ENCODE measurements around the gene GNAI2.
"Not testable (repeated sequence)": the region's sequence is repeated elsewhere in the genome, so short reads cannot be mapped to it uniquely, and the experiment has no call there.

The GNAI2 gene

GRCh38 chr3:50243543-50243895 is 7.5 kb downstream of the GNAI2 start:
- DNase-seq, result no peak

DNA sequence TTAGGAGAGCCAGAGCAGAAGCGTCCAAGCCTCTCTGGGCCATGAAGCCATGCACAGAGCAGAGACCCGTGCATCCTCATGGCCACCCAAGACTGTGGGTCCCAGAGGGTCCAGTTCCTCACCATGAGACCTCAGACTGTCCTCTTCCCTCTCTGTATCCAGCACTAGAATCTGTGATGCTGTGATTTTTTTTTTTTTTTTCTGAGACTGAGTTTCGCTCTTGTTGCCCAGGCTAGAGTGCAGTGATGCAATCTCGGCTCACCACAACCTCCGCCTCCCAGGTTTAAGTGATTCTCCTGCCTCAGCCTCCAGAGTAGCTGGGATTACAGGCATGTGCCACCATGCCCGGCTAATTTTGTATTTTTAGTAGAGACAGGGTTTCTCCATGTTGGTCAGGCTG is 8.8 kb downstream of the GNAI2 start:
- DNase-seq, result not testable (repeated sequence)

DNA sequence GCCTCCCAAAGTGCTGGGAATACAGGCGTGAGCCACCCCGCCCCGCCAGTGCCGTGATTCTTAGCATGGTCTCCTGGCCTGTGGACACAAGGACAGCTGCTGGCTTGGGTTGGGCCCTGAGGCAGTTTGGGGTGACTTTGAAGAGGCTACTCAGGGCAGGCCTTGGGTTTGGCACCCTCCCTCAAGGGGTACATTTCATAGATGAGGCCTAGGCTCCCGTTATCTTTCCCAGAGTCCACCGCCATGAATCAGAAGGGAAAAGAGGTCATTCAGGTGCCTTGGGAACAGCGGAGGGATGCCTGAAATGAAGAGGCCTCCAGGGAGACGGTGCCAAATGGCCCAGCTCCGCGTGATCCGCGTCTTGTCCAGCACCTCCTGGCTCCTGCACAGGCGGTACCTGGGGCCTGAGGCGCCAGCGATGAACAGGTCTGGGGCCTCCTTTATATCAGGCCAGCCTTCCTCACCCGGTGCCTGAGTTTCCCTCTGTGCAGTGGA is 9.3 kb downstream of the GNAI2 start:
- no peak for DNase-seq

DNA sequence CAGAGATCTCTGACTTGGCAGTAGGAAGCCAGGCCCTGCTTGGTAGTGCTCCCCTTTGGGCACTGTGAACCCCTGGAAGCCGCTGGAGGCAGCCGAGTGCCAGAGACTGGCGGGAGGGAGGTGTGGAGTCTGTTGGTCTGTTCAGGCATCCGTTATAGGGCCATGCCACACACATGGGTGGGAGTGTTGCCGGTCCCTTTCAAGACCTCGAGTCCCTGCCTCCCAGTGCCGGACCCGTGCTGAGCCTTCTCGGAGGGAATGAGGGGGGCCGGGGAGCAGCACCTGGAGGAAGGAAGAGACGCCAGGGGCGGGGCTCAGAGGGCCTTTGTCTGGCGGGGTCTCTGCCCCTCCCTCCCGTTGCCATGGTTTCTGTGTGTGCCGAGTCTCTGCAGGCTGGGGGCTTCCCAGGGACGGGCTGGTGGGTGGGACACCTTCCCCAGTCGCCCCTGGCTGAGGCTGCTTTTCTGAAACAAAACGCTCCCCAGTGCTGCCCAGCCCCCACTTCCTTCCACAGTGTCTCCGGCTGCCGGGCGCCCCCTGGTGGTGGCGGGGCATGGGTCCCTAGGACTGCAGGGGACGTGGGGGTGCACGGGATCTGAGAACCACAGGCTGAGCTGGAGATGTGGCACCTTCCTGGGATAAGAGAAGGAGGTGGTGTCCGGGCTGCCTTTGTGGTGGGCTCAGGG is 10.0 kb downstream of the GNAI2 start:
- DNase-seq, result peak in 53 of 56 donors; percentile 34 to 95 (median 74)

DNA sequence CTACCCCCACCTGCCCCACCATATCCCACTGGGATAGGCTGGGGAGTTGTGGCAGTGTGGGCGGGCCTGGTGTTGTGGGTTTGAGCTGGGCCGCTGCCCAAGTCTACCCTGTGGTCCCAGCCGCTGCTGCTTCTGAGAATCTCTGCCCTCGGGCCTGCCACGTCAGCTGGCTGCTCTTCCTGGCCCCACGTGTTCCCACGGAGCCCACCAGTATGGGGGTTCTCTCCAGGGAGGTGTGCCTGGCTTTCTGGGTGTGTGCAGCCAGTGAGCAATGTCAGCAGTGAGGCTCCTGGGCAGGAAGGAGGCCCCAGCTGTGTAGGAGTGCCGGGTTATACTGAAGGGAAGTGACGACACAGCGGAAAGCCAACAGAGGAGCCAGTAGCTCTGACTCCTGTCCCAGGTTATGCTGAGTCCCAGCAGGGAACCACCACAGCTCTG is 10.5 kb downstream of the GNAI2 start:
- DNase-seq, result peak in 2 of 56 donors; percentile 19 to 56

DNA sequence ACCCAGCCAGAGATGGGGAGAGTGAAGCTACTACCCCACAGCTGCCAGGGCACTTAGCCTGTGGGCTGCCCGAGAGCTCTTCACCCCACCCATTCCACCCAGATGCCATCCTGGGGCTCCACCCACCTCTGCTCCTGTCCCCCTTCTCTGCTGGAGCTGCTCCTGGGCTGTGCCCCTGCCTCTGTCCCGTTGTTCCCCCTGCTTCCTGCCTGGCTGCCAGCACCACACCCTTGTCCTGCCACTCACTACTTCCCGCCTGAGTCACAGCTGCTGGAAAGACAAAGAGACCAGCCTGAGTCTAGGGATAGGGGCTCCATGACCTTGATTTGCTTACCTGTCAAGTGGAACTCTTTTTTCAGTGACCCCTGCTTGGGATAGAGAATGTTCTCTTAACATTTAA is 12.4 kb downstream of the GNAI2 start:
- no peak for DNase-seq

DNA sequence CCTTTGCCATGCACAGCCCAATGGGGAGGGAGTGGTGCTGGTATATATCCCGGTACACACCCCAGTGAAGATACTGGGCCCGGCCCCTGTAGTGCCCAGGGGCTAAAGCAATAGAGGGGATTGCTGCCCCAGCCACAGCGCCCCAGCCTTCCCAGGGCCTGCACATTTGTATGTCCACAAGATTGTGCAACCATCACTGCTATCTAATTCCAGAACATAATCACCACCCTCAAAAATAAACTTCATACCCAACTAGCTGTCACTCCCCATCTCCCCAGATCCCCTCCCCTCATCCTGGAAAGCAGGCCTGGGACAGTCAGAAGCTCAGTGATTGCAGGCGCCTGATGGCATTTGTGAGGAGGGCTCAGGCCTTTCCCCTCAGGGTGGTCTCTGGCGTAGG is 13.5 kb downstream of the GNAI2 start:
- no peak for DNase-seq

DNA sequence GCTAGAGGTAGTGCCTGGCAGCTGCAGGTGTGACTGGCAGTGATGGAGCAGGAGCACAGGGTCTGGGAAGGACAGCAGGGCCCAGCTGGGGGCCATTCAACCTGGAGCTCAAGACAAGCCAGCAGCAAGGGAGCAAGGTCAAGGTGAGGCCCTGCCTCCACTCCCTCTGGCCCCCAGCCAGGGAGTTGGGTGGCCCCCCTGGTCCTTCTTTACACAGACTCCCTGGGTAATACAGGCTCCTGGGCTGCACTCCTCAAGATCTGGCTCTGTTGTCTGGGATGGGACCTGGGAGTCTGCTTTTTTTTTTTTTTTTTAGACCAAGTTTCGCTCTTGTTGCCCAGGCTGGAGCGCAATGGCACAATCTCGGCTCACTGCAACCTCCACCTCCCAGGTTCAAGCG is 14.5 kb downstream of the GNAI2 start:
- DNase-seq, result no peak

DNA sequence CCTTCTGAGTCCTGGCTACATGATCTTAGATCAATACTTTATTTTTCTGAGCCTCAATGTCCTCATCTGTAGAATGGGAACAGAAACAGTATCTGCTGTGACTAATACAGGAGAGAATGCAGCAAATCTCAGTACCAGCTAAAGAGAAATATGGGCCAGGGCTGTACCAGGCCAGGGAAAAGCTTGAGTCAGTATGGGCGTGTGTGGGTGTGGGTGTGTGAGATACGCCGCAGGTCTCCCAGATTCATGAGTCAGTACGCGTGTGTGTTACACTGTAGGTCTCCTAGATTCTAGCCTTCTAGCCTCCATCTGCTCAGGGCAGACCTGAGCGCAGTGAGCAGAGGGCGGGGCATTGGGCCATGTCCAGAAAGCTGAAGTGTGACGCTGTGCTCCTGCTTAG is 15.2 kb downstream of the GNAI2 start:
- DNase-seq, result peak in 4 of 56 donors; percentile 13 to 46 (median 36)

DNA sequence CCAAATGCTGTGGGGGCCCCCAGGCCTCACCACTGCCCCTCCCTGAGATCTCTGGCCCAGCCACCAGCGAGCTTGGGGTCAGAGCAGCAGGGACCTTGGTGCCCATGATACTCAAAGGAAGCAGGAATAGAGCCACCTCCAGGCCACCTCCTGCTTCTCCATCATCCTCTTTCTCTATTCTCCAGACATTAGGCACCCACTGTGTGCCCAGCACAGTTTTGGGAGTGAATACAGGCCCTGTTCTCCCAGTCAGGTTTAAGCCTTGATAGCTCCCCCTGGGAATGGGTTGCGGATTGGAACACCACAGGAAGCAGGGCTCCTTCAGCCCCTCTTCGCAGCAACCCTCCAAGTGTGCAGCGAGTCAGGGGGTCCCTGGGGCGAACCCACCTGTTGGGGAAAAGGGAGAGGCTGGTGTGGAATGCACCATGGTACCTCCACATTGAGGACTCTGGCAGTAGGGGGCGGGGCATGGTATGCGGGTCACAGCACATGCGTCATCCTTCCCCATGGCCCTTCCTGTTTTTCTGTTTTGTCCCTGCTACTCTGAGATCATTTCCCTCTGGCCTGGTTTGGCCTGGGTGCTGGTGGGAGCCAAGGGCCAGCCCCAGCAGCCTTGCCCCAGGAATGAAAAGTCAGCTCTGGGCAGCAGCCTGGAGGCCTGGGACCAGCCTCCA is 18.7 kb downstream of the GNAI2 start:
- peak in 4 of 56 donors; percentile 18 to 47 (median 26) for DNase-seq

GRCh38 chr3:50255251-50255615 is 19.2 kb downstream of the GNAI2 start:
- no peak for DNase-seq

DNA sequence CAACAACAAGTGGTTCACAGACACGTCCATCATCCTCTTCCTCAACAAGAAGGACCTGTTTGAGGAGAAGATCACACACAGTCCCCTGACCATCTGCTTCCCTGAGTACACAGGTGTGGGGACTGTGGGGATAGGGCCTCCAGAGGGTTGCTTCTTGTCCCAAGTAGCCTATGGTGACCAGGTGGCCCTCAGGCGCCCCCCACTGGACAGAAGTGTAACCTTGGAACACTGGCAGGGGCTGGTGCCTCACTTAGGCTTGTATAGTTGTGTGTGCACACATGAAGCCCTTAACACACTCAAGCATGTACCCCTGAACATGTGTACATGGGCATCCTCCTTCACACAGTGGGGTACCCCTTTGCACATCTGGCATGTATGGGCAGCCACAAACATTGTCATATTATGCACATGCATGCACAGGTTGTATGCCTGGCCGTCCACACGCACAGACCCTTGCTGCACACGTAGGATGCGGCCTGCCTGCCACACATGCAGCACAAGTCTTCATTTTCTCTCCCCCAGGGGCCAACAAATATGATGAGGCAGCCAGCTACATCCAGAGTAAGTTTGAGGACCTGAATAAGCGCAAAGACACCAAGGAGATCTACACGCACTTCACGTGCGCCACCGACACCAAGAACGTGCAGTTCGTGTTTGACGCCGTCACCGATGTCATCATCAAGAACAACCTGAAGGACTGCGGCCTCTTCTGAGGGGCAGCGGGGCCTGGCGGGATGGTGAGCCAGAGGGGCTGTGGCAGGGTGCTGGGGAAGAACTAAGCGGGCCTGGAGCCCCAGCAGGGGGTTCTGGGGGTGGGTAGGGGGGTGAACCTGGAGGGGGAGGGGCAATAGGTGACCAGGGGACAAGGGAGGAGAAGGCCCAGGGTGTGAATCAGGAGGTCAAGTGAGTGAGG is 21.2 kb downstream of the GNAI2 start:
- DNase-seq, result peak in 9 of 56 donors; percentile 10 to 60 (median 27)

GRCh38 chr3:50258029-50258680 is 22.2 kb downstream of the GNAI2 start:
- peak in 6 of 56 donors; percentile 14 to 48 (median 28) for DNase-seq

DNA sequence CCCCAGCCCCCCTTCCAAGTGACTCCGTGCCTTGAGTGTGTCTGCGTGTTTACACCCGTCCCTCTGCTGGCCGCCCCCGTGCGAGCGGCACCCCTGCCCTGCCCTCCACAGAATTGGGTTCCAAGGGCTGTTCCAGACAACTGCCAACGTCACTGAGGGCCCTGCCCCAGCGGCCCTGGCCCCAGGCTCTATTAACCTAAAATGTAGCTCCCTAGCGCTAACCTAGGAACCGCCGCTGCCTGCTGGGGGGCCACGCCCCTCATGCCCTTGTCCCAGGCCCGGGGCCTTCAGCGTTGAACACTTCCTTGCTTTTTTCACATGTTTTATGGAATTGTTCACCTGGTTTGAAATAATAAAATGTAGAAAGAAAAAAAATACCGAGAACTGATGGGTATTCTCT is 23.0 kb downstream of the GNAI2 start:
- peak in 3 of 56 donors; percentile 17 to 52 (median 19) for DNase-seq

GRCh38 chr3:50259432-50260026 is 23.5 kb downstream of the GNAI2 start:
- DNase-seq, result peak in 1 of 56 donors; percentile 58

- DNase-seq, result peak in 55 of 56 donors; percentile 57 to 97 (median 91)
Measured at GRCh38 chr3:50260027-50260941, 24.3 kb downstream of the GNAI2 start.

GRCh38 chr3:50260942-50261441 is 25.0 kb downstream of the GNAI2 start:
- peak in 4 of 56 donors; percentile 47 to 65 (median 60) for DNase-seq

DNA sequence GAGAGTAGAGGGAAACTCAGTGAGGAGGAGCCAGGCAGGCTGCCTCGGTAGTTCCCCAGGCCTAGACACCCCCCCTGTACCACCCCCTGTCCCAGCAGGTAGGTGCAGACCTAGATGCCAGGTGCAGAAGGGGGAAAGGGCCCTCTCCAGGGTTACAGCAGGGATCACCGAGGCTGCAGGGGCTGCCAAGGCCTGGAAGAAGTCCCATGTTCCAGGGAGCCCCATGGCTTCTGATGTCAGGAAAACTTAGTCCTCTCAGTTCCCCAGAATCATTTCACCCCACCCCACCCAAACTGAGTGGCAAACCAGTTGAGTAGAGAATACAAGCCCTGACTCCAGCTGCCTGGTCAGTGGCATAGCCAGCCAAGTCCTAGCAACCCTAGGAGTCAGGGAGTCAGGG is 25.5 kb downstream of the GNAI2 start:
- DNase-seq, result peak in 3 of 56 donors; percentile 16 to 46 (median 37)

- DNase-seq, result not testable (repeated sequence)
Measured at GRCh38 chr3:50262200-50262599, 26.2 kb downstream of the GNAI2 start.

Data from nucleus accumbens (tissue), 56 donors.